Activated CD8-positive, alpha-beta memory T cell treated with anti-CD3 and anti-CD28 coated beads for 4 hours (primary cell): ENCODE measurements around the gene CHST13.

ENCODE experiments used
- DNase-seq, 2 donors: peaks; one replicate each; pipeline ENCODE4 v3.0.0-alpha.2; 2020; ENCODE audit warnings: low read depth in 2 of 2

The CHST13 gene

GRCh38 chr3:126540951-126541627 lies 17.1 kb downstream of the CHST13 start:
- no peak for DNase-seq

GRCh38 chr3:126541628-126542339 lies 17.8 kb downstream of the CHST13 start:
- no peak for DNase-seq

- no peak for DNase-seq
These were observed 18.6 kb downstream of the CHST13 start for GRCh38 chr3:126542340-126543241.

GRCh38 chr3:126543457-126544061 lies 19.6 kb downstream of the CHST13 start:
- DNase-seq: no peak

GRCh38 chr3:126544596-126545281 lies 20.8 kb downstream of the CHST13 start:
- no peak for DNase-seq

DNA sequence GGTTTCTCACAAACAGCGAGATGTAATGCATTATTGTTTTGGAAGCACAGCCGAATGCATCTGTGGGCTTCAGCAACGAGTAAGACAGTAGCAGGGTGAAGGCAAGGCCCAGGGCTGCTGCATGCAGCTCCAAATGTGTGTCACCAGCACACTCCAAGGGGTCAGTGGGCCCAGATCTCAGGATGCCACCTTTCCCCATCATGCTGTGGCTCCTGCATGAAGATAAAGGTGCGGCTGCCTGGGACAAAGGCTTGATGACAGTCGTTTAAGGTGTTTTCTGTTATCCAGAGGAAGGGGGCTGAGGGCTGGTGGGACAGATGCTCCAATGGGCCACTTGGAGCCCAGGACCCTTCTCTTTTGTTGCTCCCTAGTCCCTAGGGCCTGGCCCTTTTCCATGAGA lies 21.6 kb downstream of the CHST13 start:
- DNase-seq: no peak

GRCh38 chr3:126546013-126546412 lies 22.1 kb downstream of the CHST13 start:
- no peak for DNase-seq

DNA sequence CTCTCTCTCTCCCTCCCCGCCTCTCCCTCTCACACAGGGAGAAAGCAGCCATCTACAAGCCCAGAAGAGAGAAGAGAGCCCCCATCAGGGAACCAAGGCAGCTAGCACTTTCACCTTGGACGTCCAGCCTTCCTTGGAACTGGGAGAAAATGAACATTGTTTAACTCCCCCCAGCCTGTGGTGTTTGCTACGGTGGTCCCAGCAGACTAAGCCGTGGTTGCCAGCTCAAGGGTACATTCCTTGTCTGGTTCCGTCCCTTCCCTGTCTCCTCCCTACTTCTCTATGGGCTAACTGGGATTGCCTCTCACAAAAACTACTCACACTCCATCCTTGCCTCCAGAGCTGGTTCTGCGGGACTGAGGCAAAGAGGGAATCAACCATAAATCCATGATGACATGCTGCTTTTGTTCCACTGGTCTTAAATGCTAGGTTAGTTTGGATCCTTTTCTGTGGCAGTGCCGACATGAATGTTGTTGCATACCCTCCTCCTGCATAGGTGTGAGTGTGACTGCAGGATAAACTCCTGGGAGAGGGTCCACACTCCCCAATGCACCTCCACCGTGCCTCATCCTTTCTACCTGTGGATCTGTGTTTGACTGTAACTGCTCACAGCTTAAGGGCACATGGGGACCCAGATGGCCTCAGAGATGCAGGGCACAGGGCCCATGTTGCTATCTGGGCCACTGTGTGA lies 22.7 kb downstream of the CHST13 start:
- no peak for DNase-seq

GRCh38 chr3:126547721-126548120 lies 23.8 kb downstream of the CHST13 start:
- DNase-seq: no peak

DNA sequence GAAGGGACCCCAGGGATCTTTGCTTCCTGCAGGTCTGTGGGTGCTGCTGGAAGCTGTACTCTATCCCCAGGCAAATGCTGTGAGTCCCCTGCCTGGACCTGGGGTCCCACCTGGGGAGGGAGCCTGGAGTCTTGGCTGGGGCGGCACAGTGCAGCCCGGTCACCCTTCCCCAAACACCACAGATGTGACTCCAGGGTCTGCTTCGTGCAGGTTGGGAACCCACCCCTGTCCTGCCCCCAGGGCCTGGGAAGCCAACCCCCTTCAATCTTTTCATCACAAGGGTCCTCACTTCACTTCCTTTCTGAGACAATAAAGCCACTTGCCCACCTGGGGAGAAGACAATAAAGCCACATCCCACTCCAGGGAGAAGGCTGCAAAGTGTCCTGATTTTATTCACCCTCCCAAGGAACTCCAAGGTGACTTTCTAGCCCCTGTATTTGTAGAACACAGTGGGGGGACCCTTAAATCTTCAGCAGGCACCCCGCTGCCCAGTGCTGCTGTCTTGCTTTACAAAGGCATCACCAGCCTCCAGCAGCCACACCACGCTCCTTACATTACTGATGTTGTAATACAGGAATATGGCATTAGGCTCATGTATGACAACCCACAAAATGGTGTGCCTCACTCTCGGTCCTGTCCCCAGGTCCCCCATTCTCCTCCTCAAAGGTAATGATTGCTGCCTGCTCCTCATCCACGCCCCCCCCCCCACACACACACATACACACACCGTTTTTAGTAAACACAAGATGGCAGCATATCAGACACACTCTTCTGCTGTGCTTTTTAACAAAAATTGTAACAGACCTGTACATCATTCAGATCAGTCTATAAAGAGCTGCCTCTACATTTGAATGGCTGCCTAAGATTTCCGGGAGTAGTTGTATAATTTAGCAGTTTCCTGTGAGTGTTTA lies 24.9 kb downstream of the CHST13 start:
- DNase-seq: no peak

DNA sequence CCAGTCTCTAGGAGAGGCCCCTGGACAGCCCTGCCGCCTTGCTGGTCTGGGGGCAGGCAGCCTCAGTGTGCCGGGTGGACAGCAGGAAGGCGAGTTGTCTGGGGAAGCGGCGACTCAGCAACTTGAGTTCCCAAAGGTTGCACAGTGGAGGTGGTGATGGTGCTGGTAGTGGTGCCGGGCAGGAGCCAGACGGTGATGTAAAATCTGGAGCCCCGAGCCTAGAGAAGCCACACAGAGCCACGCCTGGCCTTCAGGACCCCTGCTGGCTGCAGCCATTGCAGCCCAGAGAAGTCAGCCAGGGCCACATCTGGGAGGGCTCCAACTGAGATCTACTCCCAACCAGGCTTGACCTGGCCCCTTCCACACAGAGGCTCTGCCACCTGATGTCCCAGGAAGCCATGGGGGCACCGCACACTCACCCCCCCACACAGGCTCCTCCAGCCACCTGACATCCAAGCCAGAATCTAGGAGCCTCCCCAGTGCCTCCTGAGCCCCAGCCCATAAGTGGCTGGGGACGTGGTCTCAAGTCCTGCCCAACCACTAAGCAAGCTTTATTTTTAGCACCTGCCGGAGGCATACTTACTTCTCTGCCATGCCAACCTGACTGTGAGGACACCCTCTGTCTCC lies 26.0 kb downstream of the CHST13 start:
- no peak for DNase-seq

GRCh38 chr3:126550488-126551051 lies 26.6 kb downstream of the CHST13 start:
- no peak for DNase-seq

DNA sequence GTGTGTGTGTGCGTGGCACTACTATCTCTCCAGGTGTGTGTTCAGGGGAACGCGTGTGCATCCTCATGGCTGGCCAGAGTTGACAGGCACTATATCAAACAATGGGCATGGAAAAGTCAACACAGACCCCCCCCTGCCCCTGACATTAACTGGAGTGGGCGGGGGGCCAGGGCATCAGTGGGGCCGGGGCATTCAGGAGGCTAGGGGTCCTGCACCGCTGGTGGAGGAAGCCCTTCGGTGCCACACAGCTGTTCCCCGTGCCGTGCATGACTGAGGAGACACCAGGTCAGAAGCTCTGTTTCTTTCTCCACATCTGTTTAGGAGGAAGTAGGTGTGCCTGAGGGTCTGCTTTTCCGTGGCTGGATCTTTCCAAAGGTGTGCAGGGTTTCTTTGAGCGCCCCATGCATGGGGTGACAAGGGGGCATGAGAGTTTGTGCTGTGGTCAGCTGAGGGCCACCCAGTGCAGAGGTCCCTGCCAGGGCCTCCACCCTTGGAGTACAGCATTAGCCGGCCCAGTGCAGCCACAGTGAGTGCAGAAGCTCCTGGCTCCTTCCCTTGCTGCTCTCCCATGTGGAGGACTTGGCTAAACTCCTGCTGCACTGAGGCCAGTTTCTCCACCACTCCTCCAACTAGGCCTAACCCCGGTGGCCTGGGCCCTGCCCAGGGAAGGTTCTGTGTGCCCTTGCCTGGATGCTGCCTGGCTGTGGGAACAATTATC lies 27.3 kb downstream of the CHST13 start:
- no peak for DNase-seq

DNA sequence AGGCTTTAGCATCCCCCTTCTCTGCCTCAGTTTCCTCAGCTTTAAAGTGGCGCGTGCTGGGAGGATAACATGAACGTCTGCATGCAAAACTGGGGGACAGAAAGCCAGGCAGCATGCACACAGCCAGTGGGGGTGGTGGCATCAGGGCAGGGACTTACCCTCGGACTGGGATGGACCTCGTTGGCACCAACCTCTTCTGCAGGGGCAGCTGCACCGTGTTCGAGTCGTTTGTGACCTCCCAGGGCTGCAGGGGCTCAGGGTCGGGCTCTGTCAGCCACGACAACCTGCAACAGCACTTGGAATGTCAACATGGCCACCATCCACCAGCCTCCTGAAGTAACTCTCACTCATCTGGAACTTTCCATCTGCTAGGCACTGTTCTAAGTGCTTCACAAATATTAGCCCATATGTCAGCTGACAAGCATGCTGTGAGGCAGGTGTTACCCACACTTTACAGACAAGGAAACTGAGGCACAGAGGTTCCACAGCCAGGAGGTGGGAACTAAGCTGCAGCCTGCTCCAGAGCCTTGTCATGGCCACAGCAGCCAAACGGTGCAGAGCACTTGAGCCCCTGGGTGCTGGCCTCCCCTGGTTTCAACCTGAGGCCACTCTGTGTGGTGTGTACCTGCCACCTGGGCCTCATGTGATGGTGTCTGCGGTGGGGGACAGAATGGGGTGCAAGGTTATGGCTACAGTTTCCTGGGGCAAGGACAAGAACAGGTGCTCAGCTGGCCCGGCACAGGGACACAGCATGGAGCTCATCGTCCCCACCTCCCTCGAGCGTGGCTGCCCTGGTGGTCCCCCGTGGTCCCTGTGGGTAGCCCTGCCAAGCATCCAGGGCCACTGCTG lies 28.1 kb downstream of the CHST13 start:
- no peak for DNase-seq

- DNase-seq: no peak
These were observed 28.8 kb downstream of the CHST13 start for GRCh38 chr3:126552688-126553283.

GRCh38 chr3:126553284-126554084 lies 29.5 kb downstream of the CHST13 start:
- no peak for DNase-seq
